ENCODE results near the gene CACNA1I.

Gene CACNA1I

GRCh38 chr22:39545386-39546365 lies 24.9 kb upstream of the CACNA1I start (continued):
- TF ChIP-seq ZNF518A (tag by site-specific recombination; conservative IDR thresholded peaks at IDR 0.05; ENCODE audit: low read depth) (no peak), HOXD13 (CRISPR knock-in tag; IDR thresholded peaks at IDR 0.05; ENCODE audit: borderline replicate concordance) (no peak), IKZF3 (tag by site-specific recombination; IDR thresholded peaks at IDR 0.05) (peak; percentile 71), ZNF19 (tag by site-specific recombination; IDR thresholded peaks at IDR 0.05; ENCODE audit: low read depth) (no peak), GLI4 (tag by site-specific recombination; IDR thresholded peaks at IDR 0.05) (no peak), ZNF585B (tag by site-specific recombination; IDR thresholded peaks at IDR 0.05) (no peak), PRDM2 (tag by site-specific recombination; IDR thresholded peaks at IDR 0.05; ENCODE audit: borderline replicate concordance) (no peak), REST (tag by site-specific recombination; IDR thresholded peaks at IDR 0.05) (peak; percentile 99), ZFP37 (tag by site-specific recombination; IDR thresholded peaks at IDR 0.05) (no peak), ZNF366 (tag by site-specific recombination; conservative IDR thresholded peaks at IDR 0.05) (peak; percentile 49; the same call in 1 of the 2 replicates), ZNF23 (tag by site-specific recombination; IDR thresholded peaks at IDR 0.05; ENCODE audit: borderline replicate concordance) (no peak), ZSCAN4 (tag by site-specific recombination; IDR thresholded peaks at IDR 0.05) (0 out of 2 replicates have a peak, but pooled peaks have one; percentile 14), ZNF768 (tag by site-specific recombination; IDR thresholded peaks at IDR 0.05) (no peak), ZNF621 (tag by site-specific recombination; IDR thresholded peaks at IDR 0.05) (no peak), ZFHX2 (tag by site-specific recombination; conservative IDR thresholded peaks at IDR 0.05) (no peak), ZBTB17 (tag by site-specific recombination; IDR thresholded peaks at IDR 0.05) (no peak)

All from HEK293 (cell line).